ENCODE results near the gene CCDC142.
"Not testable (repeated sequence)": the region's sequence is repeated elsewhere in the genome, so short reads cannot be mapped to it uniquely, and the experiment has no call there.

The CCDC142 gene

DNA sequence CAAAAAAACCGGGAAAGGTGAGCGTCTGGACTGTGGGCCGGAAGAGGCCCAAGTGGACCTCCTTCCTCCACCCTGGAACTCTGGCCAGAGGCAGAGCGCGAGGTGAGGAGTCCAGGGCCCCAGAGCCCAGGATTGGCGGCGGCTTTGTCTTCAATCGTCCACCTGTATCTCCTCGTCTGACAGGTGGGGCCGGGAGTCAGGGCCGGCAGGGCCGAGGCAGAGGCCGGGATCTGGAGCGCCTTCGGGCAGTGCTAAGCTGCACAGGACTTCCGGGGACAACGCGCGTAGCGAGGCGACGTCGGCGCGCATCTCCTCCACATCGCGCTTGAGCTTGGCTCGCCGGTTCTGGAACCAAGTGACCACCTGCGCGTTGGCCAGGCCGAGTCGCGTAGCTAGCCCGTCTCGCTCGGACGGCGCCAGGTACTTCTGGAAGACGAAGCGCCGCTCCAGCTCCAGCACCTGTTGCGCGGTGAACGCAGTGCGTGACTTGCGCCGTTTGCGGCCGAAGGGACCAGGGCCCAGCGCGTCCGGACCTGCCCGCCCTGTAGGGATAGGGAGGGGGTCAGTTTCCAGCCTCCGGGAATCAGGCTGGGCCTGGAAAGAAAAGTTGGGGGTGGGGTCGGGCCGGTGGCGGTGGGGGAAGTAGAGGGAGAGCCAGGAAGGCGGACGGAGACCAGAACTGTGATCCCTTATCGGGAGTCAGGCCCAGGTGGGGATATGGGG, 15.1 kb upstream of the CCDC142 start:
- DNase-seq: no peak

DNA sequence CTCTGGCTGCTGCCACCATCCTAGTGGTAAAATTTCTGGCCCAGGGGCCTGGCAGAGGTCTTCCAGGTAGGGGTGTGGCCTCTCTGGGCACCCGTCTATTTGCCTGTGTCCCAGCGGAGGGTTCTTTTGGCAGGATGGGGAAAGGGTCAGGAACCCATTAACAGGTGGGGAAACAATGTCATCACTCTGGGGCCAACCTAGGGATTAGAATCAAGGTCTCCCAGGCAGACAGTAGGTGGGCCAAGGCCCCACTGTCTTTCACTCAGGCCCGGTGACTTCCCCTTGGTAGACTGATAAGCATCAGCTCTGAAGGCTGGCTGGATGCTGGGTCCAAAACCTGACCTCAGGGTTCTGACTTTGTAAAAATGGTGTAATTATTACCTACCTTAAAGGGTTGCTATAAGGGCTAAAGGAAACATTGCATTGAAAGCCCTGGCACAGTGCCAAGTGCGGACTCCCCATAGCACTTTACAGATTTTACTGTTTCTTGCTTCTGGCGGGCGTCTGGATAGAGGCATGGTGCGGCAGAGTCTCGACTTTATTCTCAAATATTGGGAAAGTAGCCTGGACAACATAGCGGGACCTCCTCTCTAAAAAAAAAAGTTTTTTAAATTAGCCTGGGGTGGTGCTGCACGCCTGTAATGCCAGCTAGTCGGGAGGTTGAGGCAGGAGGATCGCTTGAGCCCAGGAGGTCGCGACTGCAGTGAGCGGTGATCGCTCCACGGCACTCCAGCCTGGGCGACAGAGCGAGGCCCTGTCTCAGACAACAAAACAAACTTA, 14.4 kb upstream of the CCDC142 start:
- no peak for DNase-seq

DNA sequence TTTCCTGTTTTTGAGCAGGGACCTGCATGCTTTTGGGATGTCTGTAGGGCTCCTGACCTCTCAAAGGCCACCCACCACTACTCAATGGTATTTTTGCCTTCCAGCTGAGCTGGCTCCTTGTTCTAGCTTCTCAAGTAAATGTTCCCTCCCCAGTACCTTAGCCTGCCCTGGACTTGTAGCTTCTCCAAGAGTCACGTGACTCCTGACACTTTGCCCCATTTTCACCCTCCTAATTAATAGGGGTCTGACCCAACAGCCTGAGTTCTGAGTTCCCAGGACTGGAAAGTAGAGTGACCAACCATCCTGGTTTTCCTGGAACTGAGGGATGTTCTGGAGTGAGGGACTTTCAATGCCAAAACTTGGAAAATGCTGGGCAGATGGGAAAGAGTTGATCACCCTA, 12.6 kb upstream of the CCDC142 start:
- no peak for DNase-seq

DNA sequence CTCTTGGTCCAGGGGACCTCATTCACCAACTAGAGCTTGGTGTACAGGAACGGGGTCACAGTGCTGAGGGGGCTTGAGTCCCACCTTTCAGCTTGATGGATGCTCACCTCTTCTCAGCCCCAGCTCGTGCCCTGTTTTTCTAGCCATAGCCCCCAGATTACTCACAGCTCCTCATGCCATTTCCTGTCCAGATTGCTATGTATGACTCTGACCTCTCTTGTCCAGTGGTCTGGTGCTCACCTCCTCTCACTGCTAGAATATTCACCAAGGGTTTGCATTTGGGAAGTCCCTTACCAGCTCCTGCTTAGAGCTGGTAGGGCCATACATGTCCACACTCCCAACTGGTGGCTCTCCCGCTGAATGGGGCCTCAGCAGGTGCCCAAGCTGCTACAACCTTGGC, 10.7 kb upstream of the CCDC142 start:
- no peak for DNase-seq

DNA sequence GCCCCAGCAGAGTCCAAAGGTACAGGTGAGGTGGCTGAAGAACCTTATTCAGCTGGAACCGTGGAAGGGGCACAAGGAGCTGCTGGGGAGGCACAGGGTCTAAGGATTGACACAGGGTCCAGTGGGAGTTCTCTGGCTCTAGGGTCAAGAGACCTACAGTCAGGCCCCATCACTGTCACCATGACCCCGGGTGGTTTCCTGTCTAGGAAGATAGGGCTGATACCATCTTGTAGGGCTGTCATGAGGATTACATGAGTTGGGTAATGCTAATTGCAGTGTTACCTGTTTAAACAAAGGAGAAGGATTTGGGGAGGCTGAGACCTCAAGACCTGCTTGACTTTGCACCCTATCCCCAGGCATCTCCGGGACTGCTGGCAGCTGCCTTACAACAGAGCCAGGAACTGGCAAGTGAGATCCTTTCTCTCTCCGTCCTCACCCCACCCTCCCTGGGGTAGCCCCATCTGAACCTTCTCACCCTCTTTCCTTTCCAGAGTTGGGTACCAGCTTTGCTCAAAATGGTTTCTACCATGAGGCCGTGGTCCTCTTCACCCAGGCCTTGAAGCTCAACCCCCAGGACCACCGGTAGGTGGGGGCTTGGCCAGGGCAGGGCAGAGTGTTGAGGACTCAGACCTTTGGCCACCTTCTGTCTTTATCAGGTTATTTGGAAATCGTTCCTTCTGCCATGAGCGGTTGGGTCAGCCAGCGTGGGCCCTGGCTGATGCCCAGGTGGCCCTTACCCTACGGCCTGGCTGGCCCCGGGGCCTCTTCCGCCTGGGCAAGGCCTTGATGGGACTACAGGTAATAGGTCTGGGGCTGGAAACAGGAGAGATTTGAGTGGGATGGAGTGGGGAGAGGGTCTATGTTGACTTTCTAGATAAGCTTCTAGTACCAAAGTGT, 9.1 kb upstream of the CCDC142 start:
- DNase-seq: no peak

DNA sequence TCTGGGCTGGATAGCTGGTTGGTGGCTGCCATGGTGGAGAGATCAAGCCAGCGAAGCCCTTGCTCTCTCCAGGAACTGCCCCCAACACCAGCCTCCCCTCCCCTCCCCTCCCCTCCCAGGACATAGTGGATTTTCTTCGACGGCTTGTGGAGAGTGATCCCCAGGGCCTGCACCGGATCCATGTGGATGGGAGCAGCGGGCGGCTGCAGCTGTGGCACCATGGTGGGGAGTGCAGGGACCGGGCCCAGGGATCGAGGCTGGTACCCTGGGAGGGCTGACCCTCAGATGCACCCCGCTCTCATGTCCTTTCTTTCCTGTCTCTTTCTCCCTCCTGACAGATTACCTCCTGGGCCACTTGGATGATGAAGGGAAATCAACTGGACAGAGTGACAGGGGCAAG, 7.1 kb upstream of the CCDC142 start:
- no peak for DNase-seq

DNA sequence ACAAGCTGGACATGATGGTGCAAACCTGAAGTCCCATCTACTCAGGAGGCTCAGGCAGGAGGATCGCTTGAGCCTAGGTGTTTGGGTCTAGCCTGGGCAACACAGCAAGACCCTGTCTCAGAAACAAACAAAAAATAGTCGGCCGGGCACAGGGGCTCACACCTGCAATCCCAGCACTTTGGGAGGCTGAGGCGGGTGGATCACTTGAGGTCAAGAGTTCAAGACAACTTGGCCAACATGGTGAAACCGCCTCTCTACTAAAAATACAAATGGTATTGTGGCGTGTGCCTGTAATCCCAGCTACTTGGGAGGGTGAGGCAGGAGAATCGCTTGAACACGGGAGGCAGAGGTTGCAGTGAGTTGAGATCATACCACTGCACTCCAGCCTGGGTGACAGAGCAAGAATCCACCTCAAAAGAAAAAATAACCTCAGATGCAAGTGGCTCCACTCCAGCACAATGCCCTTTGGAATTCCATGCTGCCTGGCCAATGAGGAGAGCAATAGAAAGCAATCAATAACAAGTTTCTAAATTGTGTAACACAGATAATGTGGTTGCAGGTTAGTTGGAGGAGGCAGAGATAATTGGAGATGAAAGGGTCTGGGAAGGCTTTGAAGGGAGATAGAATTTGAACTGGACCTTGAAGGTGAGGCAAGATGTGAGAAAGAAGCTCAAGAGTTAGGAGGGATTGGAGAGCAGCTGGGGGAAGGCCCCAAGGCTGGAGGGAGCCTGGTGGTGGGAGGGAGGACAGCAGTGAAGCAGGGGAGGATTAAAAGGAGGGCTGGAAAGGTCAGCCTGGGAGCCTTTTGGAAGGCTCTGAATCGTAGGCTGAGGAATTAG, 6.1 kb upstream of the CCDC142 start:
- no peak for DNase-seq

DNA sequence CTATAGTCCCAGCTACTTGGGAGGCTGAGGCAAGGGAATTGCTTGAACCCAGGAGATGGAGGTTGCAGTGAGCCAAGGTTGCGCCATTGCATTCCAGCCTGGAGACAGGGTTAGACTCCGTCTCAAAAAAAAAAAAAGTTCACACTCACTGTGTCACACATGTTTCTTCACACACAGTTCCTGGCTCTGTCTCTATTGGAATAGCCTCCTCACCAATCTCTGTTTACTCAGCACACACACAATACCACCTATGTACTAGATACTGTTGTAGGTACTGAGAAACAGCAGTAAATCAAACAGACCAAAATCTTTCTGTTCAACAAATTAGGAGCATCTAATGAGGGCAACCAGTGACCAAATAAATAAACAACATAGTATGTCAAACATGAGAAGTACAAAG, 3.3 kb upstream of the CCDC142 start:
- no peak for DNase-seq

DNA sequence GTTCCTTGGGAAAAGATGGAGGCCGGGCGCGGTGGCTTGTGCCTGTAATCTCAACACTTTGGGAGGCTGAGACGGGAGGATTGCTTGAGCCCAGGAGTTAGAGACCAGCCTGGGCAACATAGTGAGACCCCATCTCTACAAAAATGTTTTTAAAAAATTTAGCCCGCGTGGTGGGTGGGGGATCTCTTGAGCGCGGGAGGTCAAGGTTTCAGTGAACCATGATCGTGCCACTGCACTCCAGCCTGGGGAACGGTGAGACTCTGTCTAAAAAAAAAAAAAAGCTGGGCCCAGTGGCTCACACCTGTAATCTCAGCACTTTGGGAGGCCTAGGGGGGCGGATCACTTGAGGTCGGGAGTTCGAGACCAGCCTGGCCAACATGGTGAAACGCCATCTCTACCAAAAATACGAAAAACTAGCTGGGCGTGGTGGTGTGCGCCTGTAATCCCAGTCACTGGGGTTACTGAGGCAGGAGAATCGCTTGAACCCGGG, 922 bp upstream of the CCDC142 start:
- not testable (repeated sequence) for DNase-seq

DNA sequence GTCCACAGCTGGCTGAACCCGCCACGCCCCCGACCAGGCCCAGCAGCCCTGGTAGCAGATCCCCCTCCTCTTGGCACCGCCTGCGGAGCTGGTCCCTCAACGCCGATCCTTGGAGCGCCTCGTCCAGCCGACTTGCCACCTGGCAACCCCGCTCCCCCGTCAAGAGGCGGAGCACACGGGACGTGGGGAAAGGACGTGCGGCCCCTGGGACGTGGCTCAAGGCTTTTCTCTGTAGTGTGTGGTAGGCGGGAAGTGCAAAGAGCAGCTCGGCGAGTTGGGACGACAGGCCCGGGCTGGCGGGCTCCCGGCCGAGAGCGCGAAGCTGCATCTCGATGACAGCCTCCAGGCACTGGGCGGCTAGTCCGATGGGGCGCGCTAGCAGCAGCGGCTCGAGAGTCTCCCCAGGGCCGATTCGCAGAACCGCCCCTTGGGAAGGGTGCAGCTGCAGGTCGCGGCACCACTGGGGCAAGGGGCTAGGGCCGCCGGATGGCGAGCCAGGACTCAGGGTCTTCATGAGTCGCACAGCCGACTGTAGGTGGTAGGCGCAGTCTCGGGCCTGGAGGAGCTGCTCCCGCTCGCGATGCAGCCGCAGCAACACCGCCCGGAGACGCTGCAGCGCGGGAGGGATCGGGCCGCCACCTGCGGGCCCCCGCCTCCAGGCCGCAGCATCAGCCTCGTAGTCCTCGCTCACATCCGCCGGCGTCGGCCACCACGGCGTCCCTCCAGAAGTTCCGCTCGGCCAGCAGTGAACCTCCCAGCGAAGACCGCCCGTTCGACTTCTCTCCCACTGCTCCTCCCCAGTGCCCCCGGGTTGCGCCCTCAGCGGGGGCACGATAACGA, 617 bp downstream of the CCDC142 start:
- DNase-seq: peak; percentile 27

DNA sequence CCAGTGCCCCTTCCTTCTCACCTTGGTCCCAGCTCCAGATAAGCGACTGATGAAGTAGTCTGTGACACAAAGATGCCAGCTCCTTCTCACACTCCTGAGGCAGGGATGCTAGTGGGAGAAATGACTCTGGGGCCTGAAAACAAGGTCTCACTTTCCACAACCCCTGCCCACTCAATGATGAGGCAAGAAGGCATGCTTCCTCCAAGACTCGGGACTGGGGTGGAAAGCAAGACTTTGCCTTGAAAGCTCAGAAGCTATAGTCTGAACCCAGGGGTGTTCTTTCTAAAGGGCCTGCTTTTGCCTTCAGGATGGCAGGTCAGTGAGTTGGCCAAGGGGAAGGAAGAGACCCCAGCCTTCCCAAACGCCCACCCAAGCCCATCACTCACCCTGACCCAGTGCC, 1.4 kb downstream of the CCDC142 start:
- DNase-seq: no peak

DNA sequence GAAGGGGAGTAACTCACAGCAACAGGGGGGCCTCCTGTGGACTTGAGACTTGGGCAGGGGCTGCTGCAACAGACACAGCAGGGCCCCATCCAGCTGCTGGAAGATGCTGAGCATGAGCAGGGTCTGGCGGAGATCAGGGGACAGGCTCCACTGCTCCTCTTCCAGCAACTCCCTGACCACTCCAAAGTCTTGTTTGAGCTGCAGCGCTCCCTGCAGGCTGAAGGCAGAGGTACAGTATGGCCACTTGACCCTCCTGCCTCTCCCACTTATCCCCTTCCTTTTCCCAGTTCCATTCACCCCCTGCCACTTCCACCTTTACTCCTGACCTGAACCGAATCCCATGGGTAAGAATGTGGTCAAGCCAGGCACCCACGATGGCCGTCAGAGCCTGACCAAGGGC, 7.9 kb downstream of the CCDC142 start:
- DNase-seq: no peak

DNA sequence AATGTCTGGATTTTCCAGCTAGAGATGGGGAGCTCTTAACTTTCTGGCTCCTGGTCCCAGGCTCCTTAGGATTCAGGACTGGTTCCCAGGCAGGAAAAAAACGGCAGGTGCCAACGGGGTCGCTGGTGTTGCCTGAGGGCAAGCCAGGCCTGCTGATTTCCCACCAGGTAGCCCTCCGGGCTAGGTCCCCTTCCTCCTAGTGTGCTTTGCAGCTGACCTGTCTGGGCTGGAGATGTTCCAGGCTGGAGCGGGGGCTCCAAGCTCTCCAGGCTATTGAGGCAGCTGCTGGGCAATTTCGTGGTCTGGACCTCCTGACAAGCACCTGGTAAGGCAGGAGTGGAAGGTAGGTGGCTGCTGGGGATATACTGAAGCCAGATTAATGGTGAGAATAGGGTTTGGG, 8.3 kb downstream of the CCDC142 start:
- DNase-seq: no peak

DNA sequence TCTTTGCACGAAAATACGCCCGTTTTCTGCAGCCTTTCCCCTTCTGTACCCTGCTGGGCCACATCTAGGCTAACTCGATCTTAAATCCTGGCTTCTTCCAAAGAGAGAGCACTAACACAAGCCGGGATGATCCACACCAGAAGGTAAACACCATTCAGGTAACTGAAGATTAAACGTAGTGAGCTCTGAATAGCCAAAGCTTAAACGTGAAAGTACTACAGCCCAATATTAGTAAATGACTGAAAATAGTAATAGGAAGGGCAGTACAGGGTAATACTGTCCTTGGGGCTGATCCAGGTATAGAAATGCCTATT, 9.9 kb downstream of the CCDC142 start:
- DNase-seq: no peak

DNA sequence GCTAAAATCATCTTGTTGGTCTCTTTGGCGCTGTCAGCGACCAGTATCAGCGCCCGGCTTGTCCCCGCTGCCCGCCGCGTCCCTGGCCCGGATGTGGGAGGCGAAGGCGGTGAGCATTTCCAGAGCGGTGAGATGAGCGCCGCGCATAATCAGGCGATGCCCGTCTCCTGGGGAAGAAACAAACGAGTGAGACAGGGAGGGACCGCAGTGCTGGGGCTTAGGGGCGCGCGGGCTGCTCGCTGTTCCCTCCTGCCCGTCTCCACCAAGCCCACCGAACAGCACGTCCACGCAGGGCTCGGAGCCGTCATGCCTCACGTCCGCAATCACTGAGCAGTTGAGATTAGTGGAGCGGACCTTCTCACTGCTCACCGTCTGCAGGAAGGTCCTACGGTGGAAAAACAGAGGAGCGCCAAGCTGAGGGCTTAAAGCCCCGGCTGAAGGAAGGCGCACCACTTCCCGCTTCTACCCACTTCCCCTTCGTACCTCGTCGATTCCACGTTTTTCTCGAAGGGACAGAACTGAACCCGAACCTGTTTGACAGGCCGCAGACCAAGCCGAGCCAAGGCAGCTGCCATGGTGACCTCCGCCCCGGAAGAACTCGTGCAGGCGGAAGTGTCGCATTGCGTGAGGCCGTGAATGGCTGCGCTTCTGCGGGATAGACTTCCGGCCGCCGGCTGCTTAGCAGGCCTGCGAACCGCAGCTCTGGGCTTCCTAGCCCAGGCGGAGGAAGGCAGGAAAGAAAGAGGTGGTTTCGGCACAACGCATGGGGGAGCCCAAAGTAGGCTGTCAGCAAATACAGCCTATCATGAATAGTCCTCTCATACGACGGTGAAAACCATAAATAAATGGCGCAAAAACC, 10.5 kb downstream of the CCDC142 start, which contains the start of gene MRPL53:
MRPL53 (minus strand) TSS at position 595 of the 859 bp plus-strand sequence; CDS start at position 575, 20 bp downstream.
- peak; percentile 94 for DNase-seq

DNA sequence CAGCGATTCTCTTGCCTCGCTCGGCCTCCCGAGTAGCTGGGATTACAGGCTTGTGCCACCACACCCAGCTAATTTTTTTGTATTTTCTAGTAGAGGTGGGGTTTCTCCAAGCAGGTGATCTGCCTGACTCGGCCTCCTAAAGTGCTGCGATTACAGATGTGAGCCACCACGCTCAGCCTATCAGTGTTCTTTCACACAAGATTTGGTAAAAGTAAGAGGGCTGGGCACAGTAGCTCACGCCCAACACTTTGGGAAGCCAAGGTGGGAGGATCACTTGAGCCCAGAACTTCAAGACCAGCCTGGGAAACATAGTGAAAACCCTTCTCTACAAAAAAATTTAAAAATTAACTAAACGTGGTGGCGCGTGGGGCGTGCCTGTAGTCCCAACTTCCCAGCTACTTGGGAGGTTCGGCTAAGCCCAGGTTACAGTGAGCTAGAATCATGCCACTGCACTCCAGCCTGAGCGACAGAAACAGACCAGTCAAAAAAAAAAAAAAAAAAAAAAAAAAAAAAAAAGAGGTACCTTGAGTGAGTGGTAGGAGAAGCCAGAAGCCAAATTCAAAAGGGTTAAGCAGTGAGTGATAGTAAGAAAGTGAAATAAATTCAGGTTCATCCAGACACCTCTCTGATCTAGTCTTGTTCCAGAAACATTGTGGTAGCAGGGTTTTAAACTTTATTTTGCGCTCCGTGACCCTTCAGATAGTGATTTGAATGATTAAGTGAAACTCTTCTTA, 11.3 kb downstream of the CCDC142 start:
- DNase-seq: no peak

DNA sequence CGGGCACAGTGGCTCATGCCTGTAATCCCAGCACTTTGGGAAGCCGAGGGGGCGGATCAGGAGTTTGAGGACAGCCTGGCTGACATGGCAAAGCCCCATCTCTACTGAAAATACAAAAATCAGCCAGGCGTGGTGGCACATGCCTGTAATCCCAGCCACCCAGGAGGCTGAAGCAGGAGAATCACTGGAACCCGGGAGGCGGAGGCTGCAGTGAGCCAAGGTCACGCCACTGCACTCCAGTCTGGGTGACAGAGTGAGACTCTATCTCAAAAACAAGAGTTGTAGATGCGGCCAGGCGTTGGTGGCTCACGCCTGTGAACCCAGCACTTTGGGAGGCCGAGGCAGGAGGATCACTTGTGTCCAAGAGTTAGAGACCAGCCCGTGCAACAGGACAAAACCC, 12.1 kb downstream of the CCDC142 start:
- DNase-seq: not testable (repeated sequence)

DNA sequence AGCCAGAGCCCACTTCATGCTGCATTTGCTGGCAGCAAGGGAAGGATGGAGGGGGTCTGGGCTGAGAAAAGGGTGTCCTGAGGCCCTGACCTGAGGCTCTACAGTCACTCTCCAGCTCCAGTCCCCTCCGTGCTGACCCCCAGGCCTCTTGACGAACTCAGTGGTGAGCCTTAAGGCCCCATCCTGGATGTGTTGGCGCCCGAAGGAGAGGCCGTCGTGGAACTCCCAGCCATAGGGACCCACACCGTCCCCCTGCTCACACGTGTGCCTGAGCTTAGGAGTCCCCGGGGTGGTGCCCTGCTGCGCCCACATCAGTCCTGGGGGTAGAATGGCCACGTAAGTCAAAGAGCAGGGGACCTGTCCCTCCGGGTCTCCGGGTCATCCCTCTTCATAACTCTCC, 18.4 kb downstream of the CCDC142 start:
- no peak for DNase-seq

DNA sequence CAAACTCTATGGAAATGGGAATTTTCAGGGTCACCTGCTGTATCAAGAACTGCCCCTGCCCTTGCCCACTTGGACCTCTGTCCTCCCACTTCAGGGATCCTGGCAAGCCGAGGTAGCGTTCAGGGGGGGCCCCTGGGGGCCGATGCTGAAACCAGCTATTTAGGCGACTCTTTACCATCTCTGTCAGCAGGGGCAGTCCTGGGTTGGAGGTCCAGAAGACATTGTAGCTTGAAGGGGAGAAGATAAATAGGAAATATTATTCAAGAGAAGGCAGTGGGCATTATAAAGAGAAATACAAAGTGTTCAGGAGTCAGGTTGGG, 20.1 kb downstream of the CCDC142 start:
- no peak for DNase-seq
